NB4 (cell line): ENCODE measurements around the gene LRRFIP1.
"Not testable (repeated sequence)": the region's sequence is repeated elsewhere in the genome, so short reads cannot be mapped to it uniquely, and the experiment has no call there.

ENCODE experiments used
- POLR2A ChIP-seq: IDR thresholded peaks from 2 replicates; pipeline ENCODE4 v1.6.1; 2011; ENCODE audit warnings: mild to moderate bottlenecking; ENCODE audit not compliant: insufficient read length; ENCODE audit errors: extremely low read depth
- TF ChIP-seq, protein P1 (sequence below): IDR thresholded peaks from one replicate; pipeline ENCODE4 v1.5.1; 2012; ENCODE audit warnings: low read depth, low read length

DNA sequence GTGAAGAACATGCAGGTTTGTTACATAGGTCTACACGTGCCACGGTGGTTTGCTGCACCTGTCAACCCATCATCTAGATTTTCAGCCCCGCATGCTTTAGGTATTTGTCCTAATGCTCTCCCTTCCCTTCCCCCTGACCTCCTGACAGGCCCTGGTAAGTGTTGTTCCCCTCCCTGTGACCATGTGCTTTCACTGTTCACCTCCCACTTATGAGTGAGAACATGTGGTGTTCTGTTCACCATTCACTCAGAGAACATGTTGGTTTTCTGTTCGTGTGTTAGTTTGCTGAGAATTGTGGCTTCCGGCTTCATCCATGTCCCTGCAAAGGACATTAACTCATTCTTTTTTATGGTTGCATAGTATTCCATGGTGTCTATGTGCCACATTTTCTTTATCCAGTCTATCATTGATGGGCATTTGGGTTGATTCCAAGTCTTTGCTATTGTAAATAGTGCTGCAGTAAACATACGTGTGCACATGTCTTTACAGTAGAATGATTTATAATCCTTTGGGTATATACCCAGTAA, 39.7 kb downstream of the LRRFIP1 start:
- TF ChIP-seq POLR2A, result not testable (repeated sequence)
- TF ChIP-seq, protein P1, sequence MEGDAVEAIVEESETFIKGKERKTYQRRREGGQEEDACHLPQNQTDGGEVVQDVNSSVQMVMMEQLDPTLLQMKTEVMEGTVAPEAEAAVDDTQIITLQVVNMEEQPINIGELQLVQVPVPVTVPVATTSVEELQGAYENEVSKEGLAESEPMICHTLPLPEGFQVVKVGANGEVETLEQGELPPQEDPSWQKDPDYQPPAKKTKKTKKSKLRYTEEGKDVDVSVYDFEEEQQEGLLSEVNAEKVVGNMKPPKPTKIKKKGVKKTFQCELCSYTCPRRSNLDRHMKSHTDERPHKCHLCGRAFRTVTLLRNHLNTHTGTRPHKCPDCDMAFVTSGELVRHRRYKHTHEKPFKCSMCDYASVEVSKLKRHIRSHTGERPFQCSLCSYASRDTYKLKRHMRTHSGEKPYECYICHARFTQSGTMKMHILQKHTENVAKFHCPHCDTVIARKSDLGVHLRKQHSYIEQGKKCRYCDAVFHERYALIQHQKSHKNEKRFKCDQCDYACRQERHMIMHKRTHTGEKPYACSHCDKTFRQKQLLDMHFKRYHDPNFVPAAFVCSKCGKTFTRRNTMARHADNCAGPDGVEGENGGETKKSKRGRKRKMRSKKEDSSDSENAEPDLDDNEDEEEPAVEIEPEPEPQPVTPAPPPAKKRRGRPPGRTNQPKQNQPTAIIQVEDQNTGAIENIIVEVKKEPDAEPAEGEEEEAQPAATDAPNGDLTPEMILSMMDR, result not testable (repeated sequence)
